Vagina (tissue), 2 donors: ENCODE measurements around the gene CEP170B. TPM values are rescaled to one million over a fixed set of nuclear protein-coding genes. Genes with fewer than 3 reads are reported as not detected.

Experiments used
- DNase-seq, 2 donors: peaks; one replicate each; pipeline ENCODE4 v3.0.0-alpha.2; 2017; ENCODE audit errors: extremely low spot score in 2 of 2
- H3K27ac ChIP-seq: fragments of 200-600 bp; sonication (generic); one replicate; pipeline ENCODE4 v1.5.1; 2019
- H3K27me3 ChIP-seq: fragments of 200-600 bp; sonication (generic); one replicate; pipeline ENCODE4 v1.5.1; 2019
- H3K36me3 ChIP-seq, 2 donors: fragments of 200-600 bp; sonication (generic); one replicate each; pipeline ENCODE4 v1.5.1; 2017 to 2019
- H3K4me1 ChIP-seq: fragments of 200-600 bp; sonication (generic); one replicate; pipeline ENCODE4 v1.5.1; 2019
- H3K4me3 ChIP-seq, 2 donors: fragments of 200-600 bp; sonication (generic); 1 replicate in 1 of 2; 2 replicates in 1 of 2; pipeline ENCODE4 v1.5.1; 2016 to 2019
- H3K9me3 ChIP-seq: fragments of 200-600 bp; sonication (generic); one replicate; pipeline ENCODE4 v1.5.1; 2019
- CTCF ChIP-seq, 3 experiments: fragments of 450-650 bp in 2 of 3; fragments of 200-600 bp in 1 of 3; sonication (generic) in 1 of 3; IDR thresholded peaks; one replicate each; pipeline ENCODE4 v1.5.1; 2017 to 2019; ENCODE audit warnings: antibody characterized with exemption in 3 of 3, mild to moderate bottlenecking in 2 of 3, moderate library complexity in 2 of 3
- POLR2A ChIP-seq, 2 donors: fragments of 450-650 bp; IDR thresholded peaks; one replicate each; pipeline ENCODE4 v1.6.1; 2017; ENCODE audit warnings: antibody characterized with exemption in 2 of 2, mild to moderate bottlenecking in 2 of 2, moderate library complexity in 2 of 2
- POLR2AphosphoS5 ChIP-seq, 2 donors: sonication (generic); formaldehyde crosslinking; IDR thresholded peaks; one replicate each; pipeline ENCODE4 v1.9.0; 2017; ENCODE audit warnings: antibody characterized with exemption in 2 of 2, mild to moderate bottlenecking in 2 of 2, low read depth in 1 of 2; ENCODE audit not compliant: insufficient read depth in 1 of 2
- intact Hi-C: fragments of 100-400 bp; cut with DNase I; formaldehyde crosslinking; loops from one replicate; pipeline ENCODE4 v1.15.1; 2023
- total RNA-seq: library from RNA; depleted of rRNA; stranded (reverse); fragments of >200 nt; gene quantifications from one replicate; pipeline ENCODE4 v1.2.3, GENCODE V29; 2016

The CEP170B gene
- total RNA-seq, 1 donor from 2014 or later, result 17.9 TPM

GRCh38 chr14:104874110-104874531, 9.1 kb downstream of the CEP170B start:
- peaks cover 0 to 8% of the 10 kb centered on the region in 2 donors for H3K36me3 ChIP-seq
- peaks cover 24% of the 10 kb centered on the region for H3K4me1 ChIP-seq
- no peak overlapping the region for H3K4me3 ChIP-seq
- H3K27ac ChIP-seq, result no peak overlapping the region
- no peak for DNase-seq
- intact Hi-C loops, result no loop called here
- no peaks in the 10 kb centered on the region for H3K9me3 ChIP-seq
- H3K27me3 ChIP-seq, result no peaks in the 10 kb centered on the region
- TF ChIP-seq POLR2AphosphoS5 (IDR thresholded peaks at IDR 0.05; ENCODE audit: insufficient read depth in 1 of 2, low read depth in 1 of 2), result no peak

GRCh38 chr14:104874571-104875411, 9.7 kb downstream of the CEP170B start:
- Histone ChIP-seq H3K9me3 (no peaks in the 10 kb centered on the region), H3K4me3 (no peak overlapping the region), H3K27ac (no peak overlapping the region), H3K27me3 (no peaks in the 10 kb centered on the region), H3K36me3 (peaks cover 0 to 12% of the 10 kb centered on the region in 2 donors), H3K4me1 (peaks cover 24% of the 10 kb centered on the region)
- no peak for DNase-seq
- intact Hi-C loops, result no loop called here
- TF ChIP-seq POLR2A (IDR thresholded peaks at IDR 0.05), result no peak
- TF ChIP-seq POLR2AphosphoS5 (IDR thresholded peaks at IDR 0.05; ENCODE audit: insufficient read depth in 1 of 2, low read depth in 1 of 2), result no peak
- no peak for TF ChIP-seq CTCF (IDR thresholded peaks at IDR 0.05)

GRCh38 chr14:104875412-104875751, 10.3 kb downstream of the CEP170B start:
- Histone ChIP-seq H3K27me3 (no peaks in the 10 kb centered on the region), H3K27ac (no peak overlapping the region), H3K9me3 (no peaks in the 10 kb centered on the region), H3K4me1 (peaks cover 24% of the 10 kb centered on the region), H3K36me3 (peaks cover 0 to 14% of the 10 kb centered on the region in 2 donors), H3K4me3 (no peak overlapping the region)
- intact Hi-C loops, result no loop called here
- DNase-seq, result no peak
- TF ChIP-seq CTCF (IDR thresholded peaks at IDR 0.05), result no peak

- Histone ChIP-seq H3K36me3 (peaks cover 0 to 14% of the 10 kb centered on the region in 2 donors), H3K4me3 (no peak overlapping the region), H3K27ac (no peak overlapping the region), H3K4me1 (peaks cover 24% of the 10 kb centered on the region), H3K27me3 (no peaks in the 10 kb centered on the region), H3K9me3 (no peaks in the 10 kb centered on the region)
- no peak for TF ChIP-seq CTCF (IDR thresholded peaks at IDR 0.05)
- no peak for TF ChIP-seq POLR2A (IDR thresholded peaks at IDR 0.05)
- TF ChIP-seq POLR2AphosphoS5 (IDR thresholded peaks at IDR 0.05; ENCODE audit: insufficient read depth in 1 of 2, low read depth in 1 of 2), result no peak
- no peak for DNase-seq
- intact Hi-C loops, result no loop called here
These were observed 10.7 kb downstream of the CEP170B start for GRCh38 chr14:104875811-104876210.

- Histone ChIP-seq H3K9me3 (no peaks in the 10 kb centered on the region), H3K4me1 (peaks cover 24% of the 10 kb centered on the region), H3K4me3 (no peak overlapping the region), H3K27ac (no peak overlapping the region), H3K36me3 (peaks cover 0 to 14% of the 10 kb centered on the region in 2 donors), H3K27me3 (no peaks in the 10 kb centered on the region)
- no peak for DNase-seq
- TF ChIP-seq POLR2AphosphoS5 (IDR thresholded peaks at IDR 0.05; ENCODE audit: insufficient read depth in 1 of 2, low read depth in 1 of 2) (no peak), POLR2A (IDR thresholded peaks at IDR 0.05) (no peak), CTCF (IDR thresholded peaks at IDR 0.05) (no peak)
- intact Hi-C loops, result no loop called here
These were observed 11.2 kb downstream of the CEP170B start for GRCh38 chr14:104876251-104876699.
